SW 1271 (cell line): ENCODE data around the gene DPF1.
"Not testable (repeated sequence)": the region's sequence is repeated elsewhere in the genome, so short reads cannot be mapped to it uniquely, and the experiment has no call there.

Source experiments
- DNase-seq, 2 experiments: peaks; one replicate each; lab custom pipeline; 2025; lab: John Stamatoyannopoulos, UW

DPF1 gene

DNA sequence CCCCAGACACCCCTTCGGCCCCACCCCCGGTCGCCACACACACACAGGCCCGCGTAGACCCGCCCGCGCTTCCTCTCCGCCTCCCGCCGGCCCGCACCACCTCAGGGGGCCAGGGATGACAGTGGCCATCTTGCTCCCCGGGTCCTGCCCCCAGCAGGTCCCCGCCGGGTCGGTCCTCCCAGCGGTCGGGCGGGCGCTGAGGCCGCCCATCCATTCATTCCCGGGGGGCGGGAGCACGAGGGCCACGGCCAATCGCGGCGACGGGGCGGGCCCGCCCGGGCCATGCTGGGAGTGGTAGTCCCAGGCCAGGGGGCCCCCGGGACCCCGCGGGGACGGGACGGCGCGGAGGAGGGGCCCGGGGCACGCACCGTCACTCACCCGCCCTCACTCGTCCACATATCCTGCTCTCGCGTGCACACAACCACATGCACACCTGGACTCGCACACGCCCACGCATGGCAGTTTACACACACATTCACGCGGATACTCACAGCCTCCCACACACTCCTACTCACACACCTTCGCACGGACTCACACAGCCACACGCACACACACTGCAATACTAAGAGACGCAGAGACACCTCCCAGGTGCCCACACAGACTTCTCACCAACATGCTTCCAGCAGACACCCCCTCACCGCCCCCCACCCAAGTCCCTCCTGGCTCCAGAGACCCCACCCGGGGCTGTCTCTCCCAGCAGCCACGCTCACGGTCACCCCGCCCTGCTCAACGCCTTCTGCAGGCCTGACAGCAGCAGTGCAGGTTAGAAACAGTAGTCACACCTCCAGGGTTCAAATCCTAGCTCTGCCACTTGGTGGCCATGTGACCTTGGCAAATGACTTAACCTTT, at the start of gene DPF1:
Gene DPF1 (minus strand): TSS at position 209 of the 849 bp plus-strand sequence. CDS start 80 bp downstream, at position 129.
- DNase-seq: peak in 1 of 2 experiments; percentile 73

DNA sequence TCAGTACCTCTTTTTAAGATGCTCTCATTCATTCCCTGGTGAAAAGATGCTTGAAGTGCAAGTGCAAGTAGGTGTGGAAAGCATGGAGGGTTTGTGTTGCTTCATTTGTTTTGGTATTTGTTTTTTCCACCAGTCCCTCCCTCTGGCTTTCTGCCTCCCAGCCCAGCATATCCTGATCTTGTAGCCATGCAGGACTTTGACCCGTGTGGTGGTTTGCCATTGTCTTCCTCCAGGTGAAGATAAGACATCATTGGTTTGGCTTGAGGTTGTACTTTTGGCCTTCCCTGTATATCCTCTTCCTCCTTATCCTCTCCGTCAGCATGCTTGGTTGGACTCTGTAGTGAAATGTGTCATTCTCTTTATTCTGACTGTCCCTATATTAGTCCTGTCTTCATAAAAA, 49.5 kb upstream of the DPF1 start:
- no peak for DNase-seq

DNA sequence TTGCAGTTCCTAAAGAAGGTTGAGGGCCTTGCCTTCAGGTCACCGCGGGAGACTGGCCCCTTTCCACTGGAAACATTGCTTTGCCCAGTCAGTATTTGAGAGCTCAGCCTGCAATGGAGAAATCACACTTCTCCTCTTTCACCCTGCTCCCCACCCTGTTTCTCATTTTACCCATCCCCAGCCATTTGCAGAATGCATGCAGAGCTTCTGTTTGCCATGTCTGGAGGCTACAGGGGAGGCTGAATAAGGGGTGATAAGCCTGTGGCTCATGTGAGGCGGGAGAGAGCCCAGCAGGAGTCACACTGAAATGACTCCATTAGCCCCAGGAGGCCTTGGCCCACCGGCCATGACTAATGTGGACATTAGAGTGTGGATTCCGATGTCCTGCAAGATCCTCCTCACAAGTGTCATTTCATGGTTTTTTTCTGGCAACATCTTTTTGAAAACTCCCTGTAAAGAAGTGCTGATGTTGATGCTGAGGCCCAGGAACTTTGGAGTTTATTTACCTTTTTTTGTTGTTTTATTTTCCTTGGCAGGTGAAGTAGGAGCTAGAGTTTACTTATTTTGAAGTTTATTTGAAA, 46.7 kb upstream of the DPF1 start:
- DNase-seq: no peak

DNA sequence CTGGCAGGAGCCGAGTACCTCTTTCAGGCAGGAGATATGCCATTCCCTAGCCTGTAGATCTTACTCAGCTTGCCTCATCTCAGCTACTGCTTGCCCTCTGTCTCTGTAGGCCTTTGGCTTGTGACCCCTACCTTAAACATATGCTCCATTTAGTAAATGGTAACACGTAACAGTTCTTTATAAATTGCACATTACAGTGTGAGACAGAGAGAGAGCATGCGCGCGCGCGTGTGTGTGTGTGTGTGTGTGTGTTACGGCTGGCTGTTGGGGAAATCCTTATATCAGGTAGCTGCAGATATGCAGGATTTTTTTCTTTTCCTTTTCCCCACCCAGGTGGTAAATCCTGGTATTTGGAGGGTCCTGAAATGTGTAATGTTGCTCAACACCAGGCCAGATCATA, 44.5 kb upstream of the DPF1 start:
- DNase-seq: no peak

DNA sequence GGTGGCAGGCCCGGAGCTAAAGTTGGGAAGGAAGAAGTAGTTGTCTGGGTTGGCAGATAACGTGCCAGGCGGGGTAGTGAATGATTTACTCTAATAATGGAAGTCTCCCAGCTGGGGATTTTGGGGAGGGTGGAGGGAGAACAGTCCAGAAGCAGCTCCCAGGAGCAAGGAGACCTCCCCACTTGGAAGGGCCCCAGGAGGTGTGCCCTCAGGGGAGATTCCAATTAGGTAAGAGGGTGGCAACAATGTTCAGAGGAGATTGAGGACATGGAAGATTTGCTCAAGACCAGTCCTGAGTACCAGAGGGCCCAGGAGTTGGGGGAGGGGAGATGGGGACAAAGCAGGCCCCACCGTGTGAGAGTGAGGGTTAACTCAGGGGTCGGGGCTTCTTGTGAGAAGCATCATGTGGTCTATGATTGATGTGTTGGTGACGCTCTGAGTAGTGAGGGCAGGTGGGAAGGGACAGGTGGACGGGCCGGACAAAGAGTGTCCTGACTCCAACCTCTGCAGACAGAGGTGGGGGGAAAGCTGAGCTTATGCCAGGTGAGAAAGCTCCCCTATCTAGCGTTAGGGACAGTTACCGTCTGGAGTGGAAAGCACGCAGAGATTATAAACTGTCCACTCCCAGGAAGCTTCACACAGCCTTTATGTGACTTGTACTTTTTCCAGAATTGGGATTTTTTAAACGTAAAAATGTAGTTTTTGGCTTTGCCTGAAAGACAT, 43.9 kb upstream of the DPF1 start:
- no peak for DNase-seq

DNA sequence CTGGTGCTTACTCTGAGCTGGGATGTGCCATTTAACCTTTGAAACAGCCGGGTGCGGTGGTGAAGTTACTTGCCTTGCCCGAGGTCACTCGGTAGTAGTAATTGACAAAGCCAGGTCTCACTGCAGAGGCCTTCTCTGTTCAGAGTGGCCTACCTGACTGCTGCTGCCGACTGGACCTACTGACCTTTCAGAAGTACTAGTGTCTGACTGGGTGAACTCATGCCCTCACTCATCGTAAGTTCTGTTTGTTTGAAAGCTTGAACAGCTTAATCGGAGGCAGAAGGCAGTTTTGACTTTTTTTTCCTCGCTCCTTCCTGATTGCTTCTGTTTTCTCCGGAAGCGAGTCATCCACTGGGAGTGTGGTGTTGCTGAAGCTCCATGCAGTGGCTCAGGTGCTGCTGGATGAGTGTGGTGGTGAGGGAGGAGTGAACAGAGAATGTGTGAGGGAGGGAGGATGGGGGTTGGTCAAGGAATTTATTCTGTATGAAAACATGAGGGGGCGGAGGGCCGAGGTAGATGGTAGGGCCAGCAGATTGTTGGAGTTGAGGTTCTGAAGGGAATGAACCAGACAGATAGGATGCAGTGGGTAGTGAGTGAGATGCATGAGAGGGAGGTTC, 43.1 kb upstream of the DPF1 start:
- no peak for DNase-seq

DNA sequence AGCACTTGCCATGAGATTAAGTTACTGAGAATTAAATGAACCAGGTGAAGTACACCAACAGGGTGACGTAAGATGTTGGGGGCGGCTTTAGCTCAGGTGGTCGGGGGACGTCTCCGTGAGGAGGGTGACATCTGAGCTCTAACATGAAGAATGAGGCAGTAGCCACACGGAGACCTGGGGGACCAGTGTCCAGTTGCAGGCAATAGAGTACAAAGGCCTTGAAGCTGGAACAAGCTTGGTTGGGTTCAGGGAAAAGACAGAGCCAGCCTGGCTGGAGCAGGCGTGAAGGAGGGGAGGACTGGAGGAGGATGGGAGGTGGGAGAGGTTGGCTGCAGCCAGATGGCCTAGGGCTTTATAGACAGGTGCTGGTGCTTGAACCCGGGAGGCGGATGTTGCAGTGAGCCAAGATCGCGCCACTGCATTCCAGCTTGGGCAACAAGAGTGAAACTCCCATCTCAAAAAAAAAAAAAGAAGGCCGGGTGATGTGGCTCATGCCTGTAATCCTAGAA, 42.0 kb upstream of the DPF1 start:
- DNase-seq: no peak

DNA sequence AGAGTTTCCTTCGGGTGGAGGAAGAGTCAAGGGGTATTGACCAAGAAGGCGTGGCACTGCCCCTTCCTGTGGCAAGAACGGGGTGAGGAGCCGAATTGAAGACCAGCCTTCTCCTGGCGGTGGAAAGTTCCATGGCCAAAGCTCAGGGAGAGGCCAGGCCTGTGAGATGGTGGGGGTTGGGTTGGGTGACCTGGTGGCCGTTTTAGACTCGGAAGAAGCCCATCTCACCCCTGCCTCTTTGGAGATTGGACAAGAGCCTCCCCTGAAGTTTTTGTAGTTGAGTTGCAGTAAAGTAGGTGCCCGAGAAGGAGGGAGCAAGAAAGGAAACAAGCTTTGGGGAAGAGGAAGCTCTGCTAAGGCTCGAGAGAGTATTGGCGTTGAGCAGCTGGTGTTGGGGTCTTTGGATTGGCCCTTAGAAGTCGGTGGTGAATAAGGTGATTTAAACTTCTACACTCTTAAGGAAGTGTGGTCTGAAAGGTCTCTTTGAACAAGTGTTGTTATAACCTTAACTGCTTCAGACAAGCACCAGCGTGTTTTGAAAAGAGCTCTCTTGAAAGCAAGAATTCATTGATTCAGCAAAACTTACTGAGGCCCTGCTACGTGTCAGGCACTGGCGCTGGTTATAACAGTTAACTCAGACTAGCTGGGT, 41.3 kb upstream of the DPF1 start:
- no peak for DNase-seq

DNA sequence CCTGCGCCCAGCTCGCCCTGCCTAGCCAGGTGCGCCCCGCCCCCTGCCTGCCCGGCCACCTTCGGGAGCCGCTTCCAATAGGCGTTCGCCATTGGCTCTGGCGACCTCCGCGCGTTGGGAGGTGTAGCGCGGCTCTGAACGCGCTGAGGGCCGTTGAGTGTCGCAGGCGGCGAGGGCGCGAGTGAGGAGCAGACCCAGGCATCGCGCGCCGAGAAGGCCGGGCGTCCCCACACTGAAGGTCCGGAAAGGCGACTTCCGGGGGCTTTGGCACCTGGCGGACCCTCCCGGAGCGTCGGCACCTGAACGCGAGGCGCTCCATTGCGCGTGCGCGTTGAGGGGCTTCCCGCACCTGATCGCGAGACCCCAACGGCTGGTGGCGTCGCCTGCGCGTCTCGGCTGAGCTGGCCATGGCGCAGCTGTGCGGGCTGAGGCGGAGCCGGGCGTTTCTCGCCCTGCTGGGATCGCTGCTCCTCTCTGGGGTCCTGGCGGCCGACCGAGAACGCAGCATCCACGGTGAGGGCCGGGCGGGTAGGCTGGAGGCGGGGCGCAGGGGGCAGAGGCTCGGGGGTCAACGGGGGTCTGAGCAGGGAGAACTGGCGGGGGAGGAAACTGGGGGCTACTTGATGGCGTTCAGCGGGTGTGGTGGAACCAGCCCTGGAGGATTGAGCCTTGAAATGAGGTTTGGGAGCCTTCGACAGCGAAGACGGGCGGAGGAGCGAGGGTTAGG, 40.6 kb upstream of the DPF1 start, which contains the start of gene SPINT2:
Gene SPINT2 (plus strand): TSS at position 88 of the 727 bp plus-strand sequence. CDS start 320 bp downstream, at position 408.
- DNase-seq: no peak

DNA sequence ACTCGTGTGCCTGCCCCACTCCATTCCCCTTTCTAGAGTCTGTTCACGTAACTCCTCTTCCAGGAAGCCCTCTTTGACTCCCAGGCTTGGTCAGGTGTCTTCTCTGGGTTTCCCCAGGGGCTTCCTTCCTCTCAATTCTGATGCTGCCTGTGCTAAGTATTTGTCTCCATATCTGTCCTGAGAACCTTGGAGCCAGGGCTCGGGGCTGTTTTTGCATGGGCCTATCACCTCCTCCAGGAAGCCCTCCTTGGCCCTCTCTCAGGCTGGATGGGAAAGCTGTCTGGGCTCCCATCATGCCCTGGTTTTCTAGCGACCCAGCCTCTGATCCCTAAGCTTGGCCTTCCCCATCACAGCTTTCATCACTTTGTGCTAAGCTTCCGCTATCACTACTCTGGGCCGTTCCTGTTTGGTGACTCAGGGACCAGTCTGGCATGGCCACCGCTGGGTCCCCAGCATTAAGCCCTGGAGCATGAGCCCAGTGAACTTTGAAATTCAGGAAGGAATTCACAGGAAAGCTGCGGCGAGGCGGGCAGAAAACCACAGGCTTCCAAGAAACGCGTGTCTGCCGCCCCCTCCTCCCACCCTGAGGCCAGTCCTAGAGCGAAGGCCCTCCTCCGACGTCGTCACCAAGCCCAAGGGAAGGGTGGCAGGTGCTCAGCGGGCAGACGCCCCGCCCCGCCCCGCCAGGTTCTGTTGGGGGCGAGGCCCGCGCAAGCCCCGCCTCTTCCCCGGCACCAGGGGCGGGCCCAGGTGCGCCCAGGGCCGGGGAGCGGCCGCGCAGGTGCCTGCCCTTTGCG, 39.9 kb upstream of the DPF1 start:
- DNase-seq: no peak

DNA sequence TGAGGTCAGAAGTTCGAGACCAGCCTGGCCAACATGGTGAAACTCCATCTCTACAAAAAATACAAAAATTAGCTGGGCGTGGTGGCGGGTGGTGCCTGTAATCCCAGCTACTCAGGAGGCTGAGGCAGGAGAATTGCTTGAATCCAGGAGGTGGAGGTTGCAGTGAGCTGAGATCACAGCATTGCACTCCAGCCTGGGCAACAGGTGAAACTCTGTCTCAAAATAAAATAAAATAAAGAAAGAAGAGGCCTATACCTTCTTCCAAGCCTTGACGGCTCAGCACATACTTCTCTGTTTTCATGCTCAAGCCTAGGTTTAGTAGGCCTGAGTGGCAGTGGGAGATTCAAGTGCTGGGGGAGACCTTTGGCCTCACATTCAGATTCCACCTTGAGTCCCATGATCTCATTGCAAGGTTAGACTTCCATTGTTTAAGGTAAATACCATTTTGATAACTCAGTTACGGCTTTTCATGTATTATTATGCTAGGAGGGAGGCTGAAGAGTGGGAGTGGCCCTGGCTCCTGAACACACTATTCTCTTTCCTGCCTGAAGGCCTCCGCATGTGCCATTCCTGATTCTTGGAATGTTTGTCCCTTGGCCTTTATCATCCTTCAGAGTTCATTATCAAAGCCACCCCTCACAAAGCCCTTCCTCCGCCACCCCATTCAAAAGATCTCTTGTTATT, 38.7 kb upstream of the DPF1 start:
- no peak for DNase-seq

DNA sequence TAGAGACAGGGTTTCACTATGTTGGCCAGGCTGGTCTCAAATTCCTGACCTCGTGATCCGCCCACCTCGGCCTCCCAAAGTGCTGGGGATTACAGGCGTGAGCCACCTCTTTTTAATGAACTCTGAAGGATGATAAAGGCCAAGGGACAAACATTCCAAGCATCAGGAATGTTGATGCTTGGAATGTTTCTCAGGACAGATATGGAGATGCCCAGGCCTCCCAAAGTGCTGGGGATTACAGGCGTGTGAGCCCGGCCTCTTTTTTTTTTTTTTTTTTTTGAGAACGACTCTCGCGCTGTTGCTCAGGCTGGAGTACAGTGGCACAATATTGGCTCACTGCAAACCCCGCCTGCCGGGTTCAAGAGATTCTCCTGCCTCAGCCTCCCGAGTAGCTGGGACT, 37.9 kb upstream of the DPF1 start:
- not testable (repeated sequence) for DNase-seq

DNA sequence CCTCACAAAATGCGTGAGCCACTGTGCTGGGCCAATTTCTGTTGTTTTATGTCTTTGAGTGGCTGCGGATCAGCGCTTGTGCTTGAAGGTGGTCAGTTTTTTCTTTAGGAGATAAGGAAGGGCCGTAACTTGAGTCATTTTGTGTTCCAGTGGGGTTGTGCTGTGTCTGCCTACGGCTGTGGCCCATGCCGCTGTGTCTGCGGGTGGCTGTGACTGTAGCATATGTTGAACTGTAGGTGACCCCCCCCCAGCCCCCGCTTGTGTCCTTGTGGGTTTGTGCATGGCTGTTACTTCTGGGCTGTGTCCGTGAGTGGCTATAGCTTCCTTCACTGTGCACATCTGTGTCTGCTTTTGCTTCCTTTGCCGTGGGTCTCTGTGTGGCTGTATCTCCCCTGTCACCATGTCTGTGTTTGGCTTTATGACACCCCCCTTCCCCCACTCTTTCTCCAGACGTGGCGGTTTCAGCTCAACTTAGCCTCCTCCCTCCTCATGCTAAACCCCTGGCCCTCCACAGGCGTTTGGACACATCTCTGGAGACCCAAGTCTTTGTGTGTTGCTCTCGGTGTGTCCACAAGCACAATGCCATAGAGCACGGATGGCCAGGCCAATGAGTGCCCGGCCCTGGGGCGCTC, 31.5 kb upstream of the DPF1 start:
- DNase-seq: no peak

DNA sequence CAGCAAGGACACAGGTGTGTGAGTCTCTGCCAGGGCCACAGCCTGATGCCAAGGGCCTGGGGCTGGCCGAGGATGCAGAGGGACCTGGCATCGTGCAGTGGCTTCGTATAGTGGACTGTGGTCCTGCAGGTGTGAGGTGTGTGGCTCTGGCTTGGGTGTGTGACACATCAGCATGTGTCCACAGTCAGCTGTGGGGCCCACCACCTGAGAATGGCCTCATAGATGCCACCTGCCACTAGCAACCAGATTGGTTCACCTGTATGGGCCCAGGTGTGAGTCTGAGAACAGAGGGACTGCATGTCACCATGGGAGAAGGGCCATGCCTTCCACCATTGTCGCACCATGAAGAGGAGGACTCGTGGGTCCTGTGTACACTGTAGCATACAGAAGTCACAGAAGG, 29.8 kb upstream of the DPF1 start:
- no peak for DNase-seq

DNA sequence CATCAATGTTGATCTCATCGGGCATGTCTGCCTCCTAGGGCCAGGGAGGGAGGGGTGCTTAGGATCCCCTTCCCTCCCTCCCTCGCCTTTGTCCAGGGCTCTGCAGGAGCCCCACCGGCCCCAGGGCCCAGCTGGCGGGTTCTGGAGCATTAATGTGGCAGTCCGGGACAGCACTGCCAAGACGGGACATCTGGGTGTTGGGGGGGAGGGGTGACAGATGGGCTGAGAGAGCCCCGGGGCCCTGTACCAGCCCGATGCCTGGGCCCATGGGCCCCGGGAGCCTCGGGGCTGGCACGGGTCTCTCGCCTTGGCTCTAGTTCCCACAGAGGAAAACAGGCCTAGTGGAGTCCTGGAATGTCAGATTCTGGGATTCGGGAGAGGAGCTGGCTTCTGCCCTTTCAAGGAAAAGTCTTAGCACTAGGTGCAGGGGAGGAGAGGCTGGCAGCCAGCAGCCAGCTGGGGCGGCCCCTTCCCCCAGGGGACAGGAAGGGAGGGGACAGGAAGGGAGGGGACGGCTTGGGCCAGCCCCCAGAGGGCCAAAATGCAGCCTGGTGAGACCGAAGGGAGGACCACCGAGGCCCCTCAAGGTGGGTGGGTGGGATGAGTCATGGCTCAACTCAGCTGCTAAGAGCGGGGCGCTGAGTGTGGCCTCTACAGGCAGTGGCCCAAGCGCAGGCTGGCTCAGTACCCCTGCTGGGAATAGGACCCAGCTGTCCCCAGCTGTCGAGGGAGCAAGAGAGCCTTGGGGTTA, 29.1 kb upstream of the DPF1 start:
- no peak for DNase-seq

DNA sequence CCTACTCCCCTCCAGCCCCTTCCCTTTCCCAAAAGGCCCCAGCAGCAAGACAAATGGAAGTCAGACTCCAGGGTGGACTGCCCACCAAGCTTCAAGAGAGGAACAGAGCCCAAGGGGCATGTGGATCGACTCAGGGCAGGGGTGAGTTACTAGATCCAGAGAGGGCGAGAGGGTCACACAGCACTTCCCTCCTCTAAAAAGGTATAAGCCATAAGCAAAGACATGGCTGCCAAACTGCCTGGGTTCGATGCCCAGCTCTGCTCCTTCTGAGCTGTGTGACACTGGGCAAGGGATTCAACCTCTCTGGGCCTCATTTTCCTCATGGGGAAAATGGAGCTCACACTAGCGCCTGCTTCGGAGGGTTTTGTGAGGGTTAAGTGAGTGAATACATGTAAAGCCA, 28.4 kb upstream of the DPF1 start:
- DNase-seq: no peak

DNA sequence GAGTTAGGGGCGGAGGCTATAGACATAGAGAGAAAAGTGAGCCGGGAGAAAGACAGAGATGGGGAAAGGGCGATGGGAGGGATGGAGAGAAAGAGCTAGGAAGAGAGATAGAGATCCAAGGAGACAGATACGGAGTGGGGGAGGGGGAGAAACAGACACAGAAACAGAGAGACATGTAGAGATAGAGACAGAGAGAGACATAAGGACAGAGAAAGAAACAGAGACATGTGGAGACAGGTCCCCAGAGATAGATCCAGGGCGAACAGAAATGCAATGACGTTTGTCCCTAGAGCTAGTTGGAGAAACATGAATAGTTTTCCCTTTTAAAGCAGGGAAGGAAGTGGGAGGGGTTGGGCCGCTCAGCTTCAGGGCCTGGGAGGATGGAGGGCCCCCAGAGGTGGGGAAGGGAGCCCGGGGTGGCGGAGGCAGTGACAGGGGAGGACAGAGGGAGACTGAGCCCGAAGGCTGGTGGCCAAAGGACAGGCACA, 27.6 kb upstream of the DPF1 start:
- DNase-seq: no peak
